HepG2 (cell line): Measurements from ENCODE around the gene PTPN14. TPM values are rescaled to one million over a fixed set of nuclear protein-coding genes. Genes with fewer than 3 reads are reported as not detected.

Source experiments
- CHD4 ChIP-seq: fragments of 200-600 bp; sonication (generic); IDR thresholded peaks from 2 replicates; pipeline ENCODE4 v1.7.0; 2017; ENCODE audit warnings: mild to moderate bottlenecking, low read length, borderline replicate concordance
- NFE2 ChIP-seq: sonication (generic); formaldehyde crosslinking; IDR thresholded peaks from 2 replicates; pipeline ENCODE4 v1.4.0; 2020; ENCODE audit warnings: missing genetic modification reagents
- REPIN1 ChIP-seq: sonication (generic); formaldehyde crosslinking; IDR thresholded peaks from 2 replicates; pipeline ENCODE4 v1.8.0; 2022; ENCODE audit warnings: missing genetic modification reagents, low read depth, mild to moderate bottlenecking, borderline replicate concordance
- SRSF9 ChIP-seq: fragments of 200-400 bp; formaldehyde crosslinking; IDR thresholded peaks from 2 replicates; pipeline ENCODE4 v1.6.1; 2018; ENCODE audit warnings: borderline replicate concordance, mild to moderate bottlenecking, low read depth, low read length; ENCODE audit not compliant: insufficient read depth, poor library complexity, severe bottlenecking
- SRY ChIP-seq: sonication (generic); formaldehyde crosslinking; IDR thresholded peaks from 2 replicates; pipeline ENCODE4 v1.8.0; 2022; ENCODE audit warnings: mild to moderate bottlenecking, missing genetic modification reagents
- TCF7L2 ChIP-seq: IDR thresholded peaks from 2 replicates; pipeline ENCODE4 v1.6.1; 2011; ENCODE audit warnings: mild to moderate bottlenecking, low read depth, low read length, moderate library complexity
- ZGPAT ChIP-seq: IDR thresholded peaks from 2 replicates; pipeline ENCODE4 v1.6.1; 2016; ENCODE audit warnings: mild to moderate bottlenecking
- ZNF326 ChIP-seq: sonication (generic); formaldehyde crosslinking; IDR thresholded peaks from 2 replicates; pipeline ENCODE4 v1.4.0; 2020; ENCODE audit warnings: missing genetic modification reagents, borderline replicate concordance
- ZNF441 ChIP-seq: sonication (generic); formaldehyde crosslinking; IDR thresholded peaks from 2 replicates; pipeline ENCODE4 v1.7.0; 2021; ENCODE audit warnings: missing genetic modification reagents, borderline replicate concordance
- ZNF501 ChIP-seq: sonication (generic); formaldehyde crosslinking; IDR thresholded peaks from 2 replicates; pipeline ENCODE4 v1.5.1; 2020; ENCODE audit warnings: mild to moderate bottlenecking, moderate library complexity, missing genetic modification reagents
- ZNF543 ChIP-seq: sonication (generic); formaldehyde crosslinking; IDR thresholded peaks from 2 replicates; pipeline ENCODE4 v1.4.0; 2020; ENCODE audit warnings: mild to moderate bottlenecking, missing genetic modification reagents
- ZNF816 ChIP-seq: sonication (generic); formaldehyde crosslinking; IDR thresholded peaks from 2 replicates; pipeline ENCODE4 v1.8.0; 2022; ENCODE audit warnings: missing genetic modification reagents, mild to moderate bottlenecking, borderline replicate concordance
- polyA plus RNA-seq, 8 experiments: library from polyadenylated mRNA; depleted of rRNA in 3 of 8; stranded (reverse) in 7 of 8; unstranded in 1 of 8; fragments of >200 nt; fragmentation: Illumina TruSeq in 4 of 8; extraction: Trizol in 4 of 8; gene quantifications; 2 replicates each; pipeline versions ENCODE4 v1.2.1 to v1.2.3, GENCODE V29; 2011 to 2016; ENCODE audit warnings: low read depth in 4 of 8, missing spikeins in 1 of 8, mixed read lengths in 1 of 8; ENCODE audit not compliant: insufficient read depth in 1 of 8
- total RNA-seq, 5 experiments: library from RNA; depleted of rRNA; stranded (reverse); fragments of >200 nt; fragmentation: Illumina TruSeq; extraction: Trizol; gene quantifications; 2 replicates each; pipeline ENCODE4 v1.2.3, GENCODE V29; 2016; ENCODE audit warnings: low read depth in 1 of 5
- TF ChIP-seq, protein P1 (sequence below): sonication (generic); formaldehyde crosslinking; IDR thresholded peaks from 2 replicates; pipeline ENCODE4 v1.8.0; 2022; ENCODE audit warnings: mild to moderate bottlenecking, missing genetic modification reagents; ENCODE audit not compliant: insufficient replicate concordance
- TF ChIP-seq, protein P2 (sequence below): fragments of 450-650 bp; IDR thresholded peaks from 2 replicates; pipeline ENCODE4 v1.6.1; 2017; ENCODE audit warnings: mild to moderate bottlenecking
- TF ChIP-seq, protein P3 (sequence below): IDR thresholded peaks from 2 replicates; pipeline ENCODE4 v1.4.0; 2020; ENCODE audit warnings: mild to moderate bottlenecking, missing genetic modification reagents

Gene PTPN14
- total and polyA plus RNA-seq, 2 of the 13 experiments (the other 11 are each of a cell fraction or from before 2014, with no cell fraction given) = 3.9 to 4.7 TPM

- no peak for TF ChIP-seq CHD4
- TF ChIP-seq ZNF326 (CRISPR knock-in tag) = no peak
- no peak for TF ChIP-seq TCF7L2
- peak; percentile 48; the same call in 1 of the 2 replicates for TF ChIP-seq ZNF441 (CRISPR knock-in tag)
- TF ChIP-seq, protein P1, sequence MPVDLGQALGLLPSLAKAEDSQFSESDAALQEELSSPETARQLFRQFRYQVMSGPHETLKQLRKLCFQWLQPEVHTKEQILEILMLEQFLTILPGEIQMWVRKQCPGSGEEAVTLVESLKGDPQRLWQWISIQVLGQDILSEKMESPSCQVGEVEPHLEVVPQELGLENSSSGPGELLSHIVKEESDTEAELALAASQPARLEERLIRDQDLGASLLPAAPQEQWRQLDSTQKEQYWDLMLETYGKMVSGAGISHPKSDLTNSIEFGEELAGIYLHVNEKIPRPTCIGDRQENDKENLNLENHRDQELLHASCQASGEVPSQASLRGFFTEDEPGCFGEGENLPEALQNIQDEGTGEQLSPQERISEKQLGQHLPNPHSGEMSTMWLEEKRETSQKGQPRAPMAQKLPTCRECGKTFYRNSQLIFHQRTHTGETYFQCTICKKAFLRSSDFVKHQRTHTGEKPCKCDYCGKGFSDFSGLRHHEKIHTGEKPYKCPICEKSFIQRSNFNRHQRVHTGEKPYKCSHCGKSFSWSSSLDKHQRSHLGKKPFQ = peak; percentile 47
- no peak for TF ChIP-seq NFE2
- no peak for TF ChIP-seq ZNF816 (CRISPR knock-in tag)
- TF ChIP-seq ZNF543 = 0 out of 2 replicates have a peak, but pooled peaks have one; percentile 46
- TF ChIP-seq REPIN1 (CRISPR knock-in tag) = peak; percentile 13; the same call in 1 of the 2 replicates
- 0 out of 2 replicates have a peak, but pooled peaks have one; percentile 10 for TF ChIP-seq ZNF501
- no peak for TF ChIP-seq SRSF9
- TF ChIP-seq ZGPAT (CRISPR knock-in tag) = 0 out of 2 replicates have a peak, but pooled peaks have one; percentile 43
- TF ChIP-seq, protein P2, sequence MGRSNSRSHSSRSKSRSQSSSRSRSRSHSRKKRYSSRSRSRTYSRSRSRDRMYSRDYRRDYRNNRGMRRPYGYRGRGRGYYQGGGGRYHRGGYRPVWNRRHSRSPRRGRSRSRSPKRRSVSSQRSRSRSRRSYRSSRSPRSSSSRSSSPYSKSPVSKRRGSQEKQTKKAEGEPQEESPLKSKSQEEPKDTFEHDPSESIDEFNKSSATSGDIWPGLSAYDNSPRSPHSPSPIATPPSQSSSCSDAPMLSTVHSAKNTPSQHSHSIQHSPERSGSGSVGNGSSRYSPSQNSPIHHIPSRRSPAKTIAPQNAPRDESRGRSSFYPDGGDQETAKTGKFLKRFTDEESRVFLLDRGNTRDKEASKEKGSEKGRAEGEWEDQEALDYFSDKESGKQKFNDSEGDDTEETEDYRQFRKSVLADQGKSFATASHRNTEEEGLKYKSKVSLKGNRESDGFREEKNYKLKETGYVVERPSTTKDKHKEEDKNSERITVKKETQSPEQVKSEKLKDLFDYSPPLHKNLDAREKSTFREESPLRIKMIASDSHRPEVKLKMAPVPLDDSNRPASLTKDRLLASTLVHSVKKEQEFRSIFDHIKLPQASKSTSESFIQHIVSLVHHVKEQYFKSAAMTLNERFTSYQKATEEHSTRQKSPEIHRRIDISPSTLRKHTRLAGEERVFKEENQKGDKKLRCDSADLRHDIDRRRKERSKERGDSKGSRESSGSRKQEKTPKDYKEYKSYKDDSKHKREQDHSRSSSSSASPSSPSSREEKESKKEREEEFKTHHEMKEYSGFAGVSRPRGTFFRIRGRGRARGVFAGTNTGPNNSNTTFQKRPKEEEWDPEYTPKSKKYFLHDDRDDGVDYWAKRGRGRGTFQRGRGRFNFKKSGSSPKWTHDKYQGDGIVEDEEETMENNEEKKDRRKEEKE = no peak
- no peak for TF ChIP-seq SRY
- TF ChIP-seq, protein P3, sequence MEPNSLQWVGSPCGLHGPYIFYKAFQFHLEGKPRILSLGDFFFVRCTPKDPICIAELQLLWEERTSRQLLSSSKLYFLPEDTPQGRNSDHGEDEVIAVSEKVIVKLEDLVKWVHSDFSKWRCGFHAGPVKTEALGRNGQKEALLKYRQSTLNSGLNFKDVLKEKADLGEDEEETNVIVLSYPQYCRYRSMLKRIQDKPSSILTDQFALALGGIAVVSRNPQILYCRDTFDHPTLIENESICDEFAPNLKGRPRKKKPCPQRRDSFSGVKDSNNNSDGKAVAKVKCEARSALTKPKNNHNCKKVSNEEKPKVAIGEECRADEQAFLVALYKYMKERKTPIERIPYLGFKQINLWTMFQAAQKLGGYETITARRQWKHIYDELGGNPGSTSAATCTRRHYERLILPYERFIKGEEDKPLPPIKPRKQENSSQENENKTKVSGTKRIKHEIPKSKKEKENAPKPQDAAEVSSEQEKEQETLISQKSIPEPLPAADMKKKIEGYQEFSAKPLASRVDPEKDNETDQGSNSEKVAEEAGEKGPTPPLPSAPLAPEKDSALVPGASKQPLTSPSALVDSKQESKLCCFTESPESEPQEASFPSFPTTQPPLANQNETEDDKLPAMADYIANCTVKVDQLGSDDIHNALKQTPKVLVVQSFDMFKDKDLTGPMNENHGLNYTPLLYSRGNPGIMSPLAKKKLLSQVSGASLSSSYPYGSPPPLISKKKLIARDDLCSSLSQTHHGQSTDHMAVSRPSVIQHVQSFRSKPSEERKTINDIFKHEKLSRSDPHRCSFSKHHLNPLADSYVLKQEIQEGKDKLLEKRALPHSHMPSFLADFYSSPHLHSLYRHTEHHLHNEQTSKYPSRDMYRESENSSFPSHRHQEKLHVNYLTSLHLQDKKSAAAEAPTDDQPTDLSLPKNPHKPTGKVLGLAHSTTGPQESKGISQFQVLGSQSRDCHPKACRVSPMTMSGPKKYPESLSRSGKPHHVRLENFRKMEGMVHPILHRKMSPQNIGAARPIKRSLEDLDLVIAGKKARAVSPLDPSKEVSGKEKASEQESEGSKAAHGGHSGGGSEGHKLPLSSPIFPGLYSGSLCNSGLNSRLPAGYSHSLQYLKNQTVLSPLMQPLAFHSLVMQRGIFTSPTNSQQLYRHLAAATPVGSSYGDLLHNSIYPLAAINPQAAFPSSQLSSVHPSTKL (CRISPR knock-in tag) = 0 out of 2 replicates have a peak, but pooled peaks have one; percentile 5
Measured at GRCh38 chr1:214551436-214552173, at the start of gene PTPN14 (continued).
